Measurements from ENCODE around the gene ZBTB17.
"Not testable (repeated sequence)": the region's sequence is repeated elsewhere in the genome, so short reads cannot be mapped to it uniquely, and the experiment has no call there.

The ZBTB17 gene

DNA sequence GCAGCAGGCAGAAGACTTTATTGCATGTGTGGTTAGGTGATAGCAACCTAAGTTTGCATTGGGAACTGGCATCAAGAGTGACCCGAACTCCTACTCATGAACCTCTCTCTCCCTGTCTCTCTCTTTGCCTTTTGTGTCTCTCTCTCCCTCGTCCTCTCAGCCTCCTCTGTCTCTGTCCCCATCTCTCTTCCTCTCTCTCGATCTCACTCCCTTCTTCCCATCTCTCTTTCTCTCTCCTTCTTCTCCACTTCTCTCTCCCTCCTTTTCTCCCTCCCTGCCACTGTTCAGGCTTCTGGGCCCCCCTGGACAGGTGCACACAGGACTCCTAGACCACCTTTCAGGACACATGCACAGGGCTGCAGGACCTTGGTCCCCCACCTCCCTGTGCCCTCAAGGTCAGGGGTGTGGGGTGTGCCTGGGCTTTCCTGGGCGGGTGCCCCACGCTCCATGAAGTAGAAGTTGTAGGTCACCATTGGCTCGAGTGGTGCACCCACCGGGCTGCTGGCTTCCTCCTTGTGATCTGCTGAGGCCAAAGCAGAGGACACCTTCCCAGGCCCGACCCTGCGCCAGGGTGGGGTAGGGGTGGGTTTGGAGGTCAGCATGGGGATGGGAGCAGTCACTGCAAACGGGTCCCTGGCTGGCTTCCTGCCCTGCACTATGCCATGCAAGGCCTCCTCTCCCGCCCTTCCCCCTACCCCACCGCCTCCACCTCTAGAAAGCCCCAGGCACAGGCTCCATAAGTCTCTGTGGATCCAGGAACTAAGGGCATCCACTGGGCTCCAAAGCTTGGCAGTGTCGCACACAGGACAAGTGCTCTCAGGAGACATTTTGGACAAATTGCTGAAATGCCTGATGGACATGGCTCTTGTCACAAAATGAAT lies 13.2 kb upstream of the ZBTB17 start:
- DNase-seq = no peak

DNA sequence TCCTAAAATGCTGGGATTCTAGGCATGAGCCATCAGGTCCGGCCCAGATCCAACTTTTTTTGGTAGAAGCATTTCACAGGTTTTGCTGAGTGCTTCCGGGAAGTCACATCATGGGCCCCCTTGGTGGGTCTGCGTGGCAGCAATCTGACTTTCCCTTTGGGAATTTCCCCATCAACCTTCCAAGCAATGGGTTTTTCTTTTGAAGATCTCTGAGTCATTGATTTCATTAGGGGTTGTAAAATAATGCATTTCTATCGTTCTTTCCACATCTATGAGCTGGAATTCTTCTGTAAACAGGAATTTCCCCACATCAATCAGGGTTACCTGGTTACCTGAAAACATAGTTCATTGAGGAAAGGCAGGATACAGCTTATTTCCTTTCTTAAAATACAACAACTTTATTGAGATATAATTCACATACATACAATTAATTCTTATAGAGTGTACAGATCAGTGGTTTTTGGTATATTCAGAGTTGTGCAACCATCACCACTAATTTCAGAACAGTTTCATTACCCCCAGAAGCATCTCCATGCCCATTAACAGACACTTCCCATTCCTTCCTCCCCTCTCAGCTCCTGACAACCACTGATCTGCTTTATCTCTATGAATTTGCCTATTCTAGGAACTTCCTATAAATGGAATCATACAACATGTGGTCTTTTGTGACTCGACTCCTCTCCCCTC lies 9.9 kb upstream of the ZBTB17 start:
- no peak for DNase-seq

DNA sequence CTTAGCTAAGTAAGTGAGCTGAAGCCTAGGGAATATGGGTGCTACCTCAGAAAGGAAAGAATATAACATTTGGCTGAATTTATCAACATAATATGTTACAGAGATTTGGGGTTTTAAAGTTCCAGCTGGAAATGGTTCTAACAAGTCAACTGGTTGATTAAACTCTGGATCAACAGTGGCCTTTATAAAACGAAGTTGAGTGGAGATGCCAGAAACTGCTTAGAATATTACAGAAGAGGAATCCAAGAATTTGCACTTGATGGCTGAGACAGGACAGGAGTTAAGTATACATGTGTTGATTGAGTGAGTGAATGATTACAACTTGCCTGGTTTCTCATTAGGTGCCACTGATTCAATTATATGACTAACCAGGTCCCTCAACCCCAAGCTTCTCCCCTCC lies 7.4 kb upstream of the ZBTB17 start:
- no peak for DNase-seq

DNA sequence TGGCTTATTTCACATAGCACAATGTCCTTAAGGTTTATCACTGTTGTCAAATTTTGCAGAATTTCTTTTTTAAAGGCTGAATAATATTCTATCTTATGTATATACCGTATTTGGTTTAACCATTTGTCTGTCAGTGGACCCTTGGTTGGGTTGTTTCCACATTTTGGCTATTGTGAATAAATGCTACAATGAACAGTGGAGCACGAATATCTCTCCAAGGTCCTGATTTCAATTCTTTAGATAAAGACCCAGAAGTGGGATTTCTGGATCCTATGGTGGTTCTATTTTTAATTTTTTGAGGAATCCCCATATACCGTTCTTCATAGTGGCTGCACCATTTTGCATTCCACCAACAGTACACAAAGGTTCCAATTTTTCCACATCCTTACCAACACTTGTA lies 5.8 kb upstream of the ZBTB17 start:
- DNase-seq = no peak

DNA sequence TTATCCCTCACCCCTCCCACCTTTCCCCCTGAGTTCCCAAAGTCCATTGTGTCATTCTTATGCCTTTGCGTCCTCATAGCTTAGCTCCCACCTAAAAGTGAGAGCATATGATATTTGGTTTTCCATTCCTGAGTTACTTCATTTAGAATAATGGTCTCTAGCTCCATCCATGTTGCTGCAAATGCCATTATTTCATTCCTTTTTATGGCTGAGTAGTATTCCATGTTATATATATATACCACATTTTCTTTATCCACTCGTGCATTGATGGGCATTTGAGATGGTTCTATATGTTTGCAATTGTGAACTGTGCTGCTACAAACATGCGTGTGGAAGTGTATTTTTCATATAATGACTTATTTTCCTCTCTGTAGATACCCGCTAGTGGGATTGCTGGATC lies 2.0 kb upstream of the ZBTB17 start:
- DNase-seq = not testable (repeated sequence)

DNA sequence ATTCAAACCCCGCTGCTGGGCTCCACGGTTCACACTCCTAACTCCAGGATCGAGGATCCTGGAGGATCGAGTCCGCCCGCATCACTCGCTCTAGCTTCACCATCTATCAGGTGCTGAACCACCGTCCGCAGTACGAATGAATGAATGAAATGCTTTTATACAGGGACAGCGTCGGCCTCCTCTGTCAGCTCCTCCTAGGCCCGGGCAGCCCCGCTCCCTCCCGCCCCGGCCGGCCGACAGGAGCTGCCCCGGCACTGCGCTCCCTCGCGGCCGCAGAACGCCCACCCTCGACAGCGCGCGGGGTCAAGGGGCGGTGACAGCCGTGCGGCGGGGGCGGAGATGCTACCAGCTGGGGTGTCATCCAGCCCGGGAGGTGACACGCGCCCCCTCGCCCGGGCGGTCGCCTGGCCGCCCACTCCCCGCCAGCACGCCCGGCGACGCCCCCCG lies 520 bp downstream of the ZBTB17 start:
- DNase-seq = peak; percentile 74

DNA sequence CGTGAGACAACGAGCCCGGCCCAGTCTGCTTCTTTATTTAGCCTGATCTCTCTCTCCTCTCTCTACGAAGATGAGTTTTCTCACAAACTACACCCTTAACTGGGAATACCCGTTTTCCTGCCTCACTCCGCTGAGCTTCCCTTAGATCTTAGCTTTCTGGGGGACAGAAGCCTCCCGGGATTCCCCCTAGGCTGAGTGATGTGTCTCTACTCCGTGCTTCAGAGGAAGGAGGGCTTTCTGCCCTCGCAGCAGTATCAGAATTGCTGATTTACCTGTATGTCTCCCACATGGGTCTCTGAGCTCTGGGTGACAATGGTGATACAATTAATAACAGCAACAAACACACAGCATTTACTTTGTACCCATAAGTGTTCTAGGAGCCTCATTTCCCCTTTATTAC lies 1.0 kb downstream of the ZBTB17 start:
- DNase-seq = no peak

DNA sequence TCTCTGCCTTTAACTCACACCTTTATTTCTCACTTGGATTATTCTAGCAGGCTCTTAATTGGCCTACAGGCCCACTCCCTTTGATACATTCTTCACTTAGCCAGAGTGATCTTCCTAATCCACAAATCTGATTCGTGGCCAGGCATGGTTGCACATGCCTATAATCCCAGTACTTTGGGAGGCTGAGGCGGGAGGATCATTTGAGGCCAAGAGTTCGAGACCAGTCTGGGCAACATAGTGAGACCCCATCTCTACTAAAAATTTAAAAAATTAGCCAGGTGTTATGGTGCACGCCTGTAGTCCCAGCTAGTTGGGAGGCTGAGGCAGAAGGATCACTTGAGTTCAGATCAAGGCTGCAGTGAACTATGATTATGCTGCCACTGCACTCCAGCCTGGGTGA lies 2.1 kb downstream of the ZBTB17 start:
- DNase-seq = no peak

DNA sequence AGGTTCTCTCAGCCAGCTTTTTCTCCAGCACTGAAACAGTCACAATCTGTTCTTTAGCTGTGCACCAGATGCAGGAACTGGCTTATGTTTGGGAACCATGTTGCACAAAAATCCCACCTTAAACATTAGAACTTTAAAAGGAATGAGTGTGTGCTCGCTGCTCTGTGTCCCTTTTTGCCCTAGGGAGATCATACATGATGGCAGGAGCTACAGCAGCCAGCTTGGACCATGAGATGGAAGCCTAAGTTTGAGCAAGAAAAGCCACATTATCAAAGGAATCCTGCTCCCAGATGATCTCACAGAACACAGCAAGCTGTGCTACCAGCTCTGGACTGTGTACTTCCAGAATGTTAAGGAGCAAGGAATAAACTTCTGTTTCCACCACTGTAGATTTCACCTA lies 3.5 kb downstream of the ZBTB17 start:
- DNase-seq = no peak

DNA sequence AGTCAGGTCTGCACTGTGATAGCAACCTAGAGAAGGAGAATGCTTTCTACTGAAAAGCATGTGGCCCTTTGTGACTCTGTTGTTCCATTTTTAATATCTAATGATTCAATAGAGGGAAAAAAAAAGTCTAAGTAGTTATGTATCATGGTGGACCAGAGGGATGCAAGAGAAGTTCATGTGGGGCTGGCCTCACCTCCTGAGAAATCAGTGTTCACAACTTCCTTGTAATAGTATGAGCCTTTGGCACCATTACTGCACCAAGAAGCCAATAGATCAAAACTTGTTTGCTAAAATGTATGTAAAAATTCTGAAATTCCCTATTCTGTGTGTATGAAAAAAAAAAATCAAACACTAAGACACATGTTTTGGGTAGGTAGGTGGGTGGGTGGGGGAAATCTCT lies 5.0 kb downstream of the ZBTB17 start:
- no peak for DNase-seq

DNA sequence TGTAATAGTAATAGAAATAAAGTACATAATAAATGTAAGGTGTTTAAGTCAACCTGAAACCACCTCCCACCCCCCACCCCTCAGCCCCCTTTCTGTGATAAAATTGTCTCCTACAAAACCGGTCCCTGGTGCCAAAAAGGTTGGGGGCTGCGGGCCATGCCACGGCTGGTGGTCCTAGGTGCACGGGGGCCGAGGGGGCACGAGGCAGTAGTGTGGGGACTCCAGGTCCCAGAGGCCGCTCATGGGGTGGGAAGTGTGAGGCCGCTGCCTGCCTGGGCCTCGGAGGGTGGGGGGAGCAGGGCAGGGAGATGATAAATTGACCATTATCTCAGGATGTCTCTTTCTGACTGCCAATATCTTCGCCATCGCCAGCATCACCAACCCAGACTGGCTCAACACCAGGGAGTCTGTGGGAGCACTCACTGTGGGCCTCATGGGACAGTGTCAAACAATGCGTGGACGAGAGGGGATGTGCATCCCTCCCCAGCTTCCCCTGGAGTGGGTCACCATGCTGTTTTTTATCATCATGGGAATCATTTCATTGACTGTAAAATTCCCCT lies 6.5 kb downstream of the ZBTB17 start:
- DNase-seq = no peak

DNA sequence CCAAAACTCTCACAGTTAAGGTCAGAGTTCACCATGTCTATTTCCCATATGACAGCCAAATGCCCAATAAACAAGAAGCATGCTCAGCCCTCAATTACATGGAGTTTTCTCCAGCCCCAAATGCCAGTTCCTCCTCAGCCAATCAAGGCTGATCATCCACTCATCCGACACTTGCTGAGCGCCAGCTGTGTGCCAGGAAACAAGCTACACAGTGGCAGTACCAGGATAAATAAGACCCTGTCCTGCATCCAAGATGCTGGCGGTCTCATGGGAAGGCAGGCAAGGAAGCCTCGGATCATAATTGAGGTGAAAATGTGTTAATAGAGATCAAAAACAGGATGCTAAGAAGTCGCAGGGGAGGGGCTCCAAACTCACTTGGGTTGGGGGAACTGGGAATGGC lies 7.7 kb downstream of the ZBTB17 start:
- DNase-seq = no peak

DNA sequence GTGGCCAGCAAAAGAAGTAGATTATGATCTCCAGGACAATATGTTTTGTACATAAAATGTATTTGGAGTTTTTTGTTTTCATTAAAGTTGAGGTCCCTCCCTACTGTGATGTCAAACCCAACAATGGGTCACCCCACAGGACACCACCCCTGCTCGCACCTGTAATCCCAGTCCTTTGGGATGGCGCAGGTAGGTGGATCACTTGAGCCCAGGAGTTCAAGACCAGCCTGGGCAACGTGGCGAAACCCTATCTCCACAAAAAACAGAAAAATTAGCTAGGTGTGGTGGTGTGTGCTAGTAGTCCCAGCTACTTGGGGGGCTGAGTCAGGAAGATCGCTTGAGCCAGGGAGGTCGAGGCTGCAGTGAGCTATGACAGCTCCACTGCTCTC lies 9.0 kb downstream of the ZBTB17 start:
- no peak for DNase-seq

DNA sequence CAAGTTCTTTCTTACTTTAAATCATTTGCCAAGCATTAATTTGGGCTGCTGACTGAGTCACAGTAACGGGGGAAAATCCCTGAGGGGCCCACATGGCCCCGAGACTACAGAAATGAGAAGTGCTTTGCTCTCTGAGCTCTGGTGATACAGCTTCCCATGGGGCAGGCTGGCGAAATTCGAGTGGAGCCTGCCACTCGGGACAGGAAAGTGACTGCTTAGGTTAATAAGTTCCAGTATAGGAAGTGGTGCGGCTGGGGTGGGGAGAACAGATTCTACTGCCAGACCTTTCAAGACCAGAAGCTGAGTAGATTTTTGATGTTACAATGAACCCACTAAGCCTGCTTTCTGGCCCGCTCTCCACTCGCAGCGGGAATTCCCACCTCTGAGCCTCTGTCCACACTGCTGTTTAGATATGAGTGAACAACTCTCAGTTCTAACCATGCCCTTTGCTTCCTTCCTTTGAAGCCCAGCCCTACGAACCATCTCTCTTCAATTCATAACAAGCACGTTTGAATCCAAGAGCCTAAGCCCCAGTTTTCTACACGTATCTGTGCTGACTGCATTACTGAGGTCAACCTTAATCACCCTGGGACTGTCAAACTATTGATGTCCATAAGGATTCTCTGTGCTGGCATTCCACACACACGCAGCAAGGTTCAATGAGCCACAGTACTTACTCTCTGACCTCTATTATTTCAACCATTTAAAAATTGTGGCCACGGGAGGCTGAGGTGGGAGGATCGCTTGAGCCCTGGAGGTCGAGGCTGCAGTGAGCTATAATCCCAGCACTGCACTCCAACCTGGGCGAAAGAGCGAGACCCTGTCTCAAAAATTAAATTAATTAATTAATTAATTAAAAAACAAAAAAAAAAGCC lies 9.6 kb downstream of the ZBTB17 start:
- DNase-seq = no peak

DNA sequence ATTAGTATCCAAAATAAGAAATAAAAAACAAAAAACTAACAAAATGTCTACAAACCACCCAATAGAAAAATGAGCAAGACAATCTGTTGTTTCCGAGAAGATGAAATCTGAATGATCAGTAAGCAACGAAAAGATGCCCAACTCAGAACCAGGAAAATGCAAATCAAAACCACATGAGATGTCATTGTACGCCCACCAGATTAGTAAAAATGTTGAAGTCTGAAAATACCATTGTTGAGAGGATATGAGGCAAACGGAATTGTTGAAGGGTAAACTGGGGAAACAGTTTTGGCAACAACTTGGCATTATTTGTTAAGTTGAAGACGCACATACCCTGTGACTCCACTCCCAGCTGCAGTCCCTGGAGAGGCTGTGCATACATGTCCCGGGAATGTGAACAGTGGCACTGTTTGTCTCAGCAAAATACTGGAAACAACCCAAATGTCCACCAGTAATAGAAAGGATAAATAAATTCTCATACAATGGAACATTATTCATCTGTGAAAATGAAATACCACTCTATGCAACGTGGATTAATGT lies 10.6 kb downstream of the ZBTB17 start:
- no peak for DNase-seq

DNA sequence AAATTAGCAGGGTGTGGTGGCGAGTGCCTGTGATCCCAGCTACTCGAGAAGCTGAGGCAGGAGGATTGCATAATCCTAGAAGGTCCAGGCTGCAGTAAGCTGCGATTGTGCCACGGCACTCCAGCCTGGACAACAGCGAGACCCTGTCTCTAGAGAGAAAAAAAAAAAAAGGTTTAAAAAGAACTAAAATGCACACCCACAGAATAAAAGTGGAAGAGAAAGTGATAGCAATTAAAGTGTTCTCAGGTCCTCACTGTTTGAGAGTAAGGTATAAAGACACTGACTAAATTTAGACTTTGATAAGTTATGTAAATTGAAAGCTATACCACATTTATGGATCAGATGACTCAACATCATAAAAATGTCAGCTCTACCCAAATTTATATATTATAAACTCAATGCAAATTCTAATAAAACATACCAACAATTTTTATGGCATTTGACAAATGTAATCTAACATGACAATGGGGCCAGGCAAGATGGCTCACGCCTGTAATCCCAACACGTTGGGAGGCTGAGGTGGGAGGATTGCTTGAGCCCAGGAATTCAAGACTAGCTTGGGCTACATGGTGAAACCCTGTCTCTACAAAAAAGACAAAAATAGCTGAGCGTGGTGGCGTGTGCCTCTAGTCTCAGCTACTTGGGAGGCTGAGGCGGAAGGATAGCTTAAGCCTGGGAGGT lies 11.8 kb downstream of the ZBTB17 start:
- no peak for DNase-seq

DNA sequence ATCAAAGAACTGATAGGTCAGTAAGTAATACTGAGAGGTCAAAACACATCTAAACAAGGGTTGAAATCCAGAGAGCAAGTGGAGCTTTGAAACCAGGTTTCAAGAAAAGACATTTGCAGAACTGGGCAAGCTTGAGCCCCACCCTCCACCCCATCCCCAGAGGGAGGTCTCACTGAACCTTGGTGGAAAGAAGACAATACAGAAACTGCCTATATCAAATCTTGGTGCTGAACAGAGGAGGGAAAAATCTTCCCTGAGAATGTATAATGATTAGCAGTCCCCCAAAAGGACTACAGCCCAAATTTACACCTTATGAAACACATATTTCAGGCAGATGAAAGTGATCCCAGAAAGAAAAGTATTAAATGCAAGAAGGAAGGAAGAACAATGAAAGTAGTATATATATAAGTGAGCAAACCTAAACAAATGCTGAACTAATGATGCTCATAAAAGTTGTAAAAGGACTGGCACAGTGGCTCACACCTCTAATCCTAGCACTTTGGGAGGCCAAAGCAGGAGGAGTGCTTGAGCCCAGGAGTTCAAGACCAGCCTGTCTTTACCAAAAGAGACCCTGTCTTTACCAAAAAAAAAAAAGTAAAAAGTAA lies 12.4 kb downstream of the ZBTB17 start:
- no peak for DNase-seq

DNA sequence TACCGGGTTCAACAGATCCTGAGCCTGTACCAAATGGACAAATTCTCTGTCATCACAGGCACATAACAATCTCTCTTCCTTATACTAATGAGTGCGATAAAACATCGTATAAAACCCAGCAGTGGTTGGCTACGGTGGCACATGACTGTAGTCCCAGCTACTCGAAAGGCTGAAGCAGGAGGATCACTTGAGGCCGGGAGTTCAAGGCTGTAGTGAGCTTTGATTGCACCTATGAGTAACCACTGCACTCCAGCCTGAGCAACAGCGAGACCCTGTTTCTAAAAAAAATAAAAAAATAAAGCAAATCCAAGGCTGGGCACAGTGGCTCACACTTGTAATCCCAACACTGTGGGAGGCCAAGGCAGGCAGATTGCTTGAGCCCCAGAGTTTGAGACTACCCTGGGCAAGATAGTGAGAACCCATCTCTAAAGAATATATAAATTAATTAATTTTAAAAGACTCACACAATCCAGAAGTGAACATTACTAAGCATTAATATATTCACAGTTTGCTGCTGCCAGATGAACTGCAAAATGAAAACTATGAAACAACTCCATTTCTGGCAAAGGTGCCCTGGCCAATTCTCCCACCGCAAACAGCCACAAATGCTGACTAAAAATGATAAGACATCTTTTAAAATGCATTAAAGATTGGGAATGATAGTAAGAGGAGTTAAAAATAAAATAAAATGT lies 13.1 kb downstream of the ZBTB17 start:
- DNase-seq = no peak

DNA sequence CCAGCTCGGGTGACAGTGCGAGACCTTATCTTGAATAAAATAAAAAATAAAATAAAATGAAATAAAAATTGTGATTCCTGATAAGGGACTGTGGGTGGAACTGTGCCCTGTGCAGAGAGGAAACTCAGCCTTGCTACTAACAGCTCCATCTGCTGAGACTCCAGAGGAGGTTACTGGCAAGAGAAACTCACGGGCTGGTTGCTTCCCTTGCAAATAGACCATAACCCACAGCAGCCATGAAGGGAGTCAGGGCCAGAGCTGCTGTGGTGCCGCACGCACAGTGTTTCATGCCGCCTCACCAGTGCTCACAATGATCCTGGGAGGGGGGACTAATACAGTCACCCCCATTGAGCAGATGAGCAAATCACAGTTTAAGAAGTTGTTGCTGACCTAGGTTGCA lies 13.7 kb downstream of the ZBTB17 start:
- DNase-seq = no peak

DNA sequence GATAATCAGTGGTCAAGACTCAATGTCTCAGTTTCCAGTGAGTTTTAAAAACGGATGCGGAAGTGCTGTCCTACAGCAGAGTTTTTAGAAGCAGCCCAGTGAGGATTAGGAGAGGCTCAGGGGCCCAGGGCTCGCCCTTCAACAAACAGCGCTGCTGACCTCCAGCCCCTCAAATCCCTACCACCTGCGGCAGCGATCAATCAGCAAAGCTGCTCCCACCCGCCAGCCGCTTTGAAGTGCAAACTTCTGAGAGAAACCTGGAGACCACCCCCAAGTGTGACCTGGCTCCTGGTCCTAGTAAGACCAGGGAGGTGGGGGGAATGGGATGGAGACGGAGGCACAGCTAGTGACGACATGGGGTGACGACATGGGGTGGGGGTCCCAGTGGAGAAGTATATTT lies 14.4 kb downstream of the ZBTB17 start:
- DNase-seq = no peak

DNA sequence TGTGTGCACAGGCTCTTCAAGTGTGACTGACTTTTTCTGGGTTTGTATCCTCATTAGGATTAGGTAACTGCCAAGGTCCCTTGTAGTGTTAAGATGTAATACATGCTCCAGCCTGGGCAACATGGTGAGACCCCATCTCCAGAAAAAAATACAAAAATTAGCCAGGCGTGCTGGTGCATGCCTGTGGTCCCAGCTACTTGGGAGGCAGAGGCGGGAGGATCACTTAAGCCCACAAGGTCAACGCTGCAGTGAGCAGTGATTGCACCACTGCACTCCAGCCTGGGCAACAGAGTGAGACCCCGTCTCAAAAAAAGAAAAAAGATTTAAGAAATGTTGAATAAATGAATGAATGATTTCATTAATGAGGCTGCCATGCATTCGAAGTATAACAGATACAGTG lies 15.1 kb downstream of the ZBTB17 start:
- no peak for DNase-seq

Data from right hindlimb (tissue), 1 donor.